ENCODE results near the gene SCFD2. TPM values are rescaled to one million over a fixed set of nuclear protein-coding genes. Genes with fewer than 3 reads are reported as not detected.

SCFD2 gene
- total RNA-seq, 1 experiment from 2014 or later: 36.6 TPM

DNA sequence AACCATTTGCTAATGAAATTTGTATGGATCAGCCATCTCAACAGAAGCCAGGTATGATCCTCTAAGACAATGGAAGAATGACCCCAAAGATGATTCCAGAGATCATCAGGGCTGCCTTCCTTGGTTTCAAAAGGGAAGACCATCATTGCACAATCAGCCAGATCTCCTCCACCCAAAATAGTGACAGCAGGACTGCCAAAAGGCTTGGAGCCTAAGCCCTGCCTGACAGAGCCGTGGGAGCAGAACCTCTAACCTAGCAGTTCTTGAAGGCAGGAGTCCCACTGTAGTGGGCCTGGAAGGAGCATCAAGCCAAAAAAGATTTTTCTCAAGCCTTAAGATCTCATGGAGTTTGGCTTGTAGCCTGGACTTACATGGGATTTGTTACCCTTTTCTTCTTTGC lies 277.7 kb downstream of the SCFD2 start:
- no peaks in the 10 kb centered on the region for H4K20me1 ChIP-seq (ENCODE audit: low read length)
- no peaks in the 10 kb centered on the region for H3K9me3 ChIP-seq (ENCODE audit: low read length)
- POLR2A ChIA-PET (ENCODE audit: unreplicated experiment): no interaction called here
- ATAC-seq (no peak), DNase-seq (no peak)
- TF ChIP-seq, protein P1, sequence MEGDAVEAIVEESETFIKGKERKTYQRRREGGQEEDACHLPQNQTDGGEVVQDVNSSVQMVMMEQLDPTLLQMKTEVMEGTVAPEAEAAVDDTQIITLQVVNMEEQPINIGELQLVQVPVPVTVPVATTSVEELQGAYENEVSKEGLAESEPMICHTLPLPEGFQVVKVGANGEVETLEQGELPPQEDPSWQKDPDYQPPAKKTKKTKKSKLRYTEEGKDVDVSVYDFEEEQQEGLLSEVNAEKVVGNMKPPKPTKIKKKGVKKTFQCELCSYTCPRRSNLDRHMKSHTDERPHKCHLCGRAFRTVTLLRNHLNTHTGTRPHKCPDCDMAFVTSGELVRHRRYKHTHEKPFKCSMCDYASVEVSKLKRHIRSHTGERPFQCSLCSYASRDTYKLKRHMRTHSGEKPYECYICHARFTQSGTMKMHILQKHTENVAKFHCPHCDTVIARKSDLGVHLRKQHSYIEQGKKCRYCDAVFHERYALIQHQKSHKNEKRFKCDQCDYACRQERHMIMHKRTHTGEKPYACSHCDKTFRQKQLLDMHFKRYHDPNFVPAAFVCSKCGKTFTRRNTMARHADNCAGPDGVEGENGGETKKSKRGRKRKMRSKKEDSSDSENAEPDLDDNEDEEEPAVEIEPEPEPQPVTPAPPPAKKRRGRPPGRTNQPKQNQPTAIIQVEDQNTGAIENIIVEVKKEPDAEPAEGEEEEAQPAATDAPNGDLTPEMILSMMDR (conservative IDR thresholded peaks at IDR 0.05; ENCODE audit: low read depth, low read length): no peak
- TF ChIP-seq EZH2phosphoT487 (IDR thresholded peaks at IDR 0.05; ENCODE audit: borderline replicate concordance, low read length): no peak
- no peak for TF ChIP-seq EZH2 (IDR thresholded peaks at IDR 0.05; ENCODE audit: low read length, unreplicated experiment)
- H3F3A ChIP-seq (ENCODE audit: low read length, unreplicated experiment): no peaks in the 10 kb centered on the region
- H3K4me2 ChIP-seq (ENCODE audit: low read length): no peak overlapping the region
- H3K27ac ChIP-seq (ENCODE audit: low read length): no peak overlapping the region
- BruUV-seq (replicated peaks): no TSS peak
- intact Hi-C loops (cut with micrococcal nuclease): no loop called here
- no peaks in the 10 kb centered on the region for H3K27me3 ChIP-seq (ENCODE audit: low read length)
- 0 out of 2 replicates have a peak, but pooled peaks cover 2% of the 10 kb centered on the region for H3K9me2 ChIP-seq (replicated peaks; ENCODE audit: low read length)
- no peaks in the 10 kb centered on the region for H3K4me1 ChIP-seq (ENCODE audit: insufficient read depth, low read length)
- H2AFZ ChIP-seq (ENCODE audit: low read length): no peak overlapping the region
- CTCF ChIA-PET: no interaction called here
- no peaks in the 10 kb centered on the region for H3K79me2 ChIP-seq (ENCODE audit: low read length)
- 0 out of 2 replicates have a peak, but pooled peaks cover 4% of the 10 kb centered on the region for H3K36me3 ChIP-seq (ENCODE audit: low read depth, low read length)
- H3K4me3 ChIP-seq (ENCODE audit: low read length): no peak overlapping the region
- H3K9ac ChIP-seq (ENCODE audit: low read length): no peak overlapping the region

DNA sequence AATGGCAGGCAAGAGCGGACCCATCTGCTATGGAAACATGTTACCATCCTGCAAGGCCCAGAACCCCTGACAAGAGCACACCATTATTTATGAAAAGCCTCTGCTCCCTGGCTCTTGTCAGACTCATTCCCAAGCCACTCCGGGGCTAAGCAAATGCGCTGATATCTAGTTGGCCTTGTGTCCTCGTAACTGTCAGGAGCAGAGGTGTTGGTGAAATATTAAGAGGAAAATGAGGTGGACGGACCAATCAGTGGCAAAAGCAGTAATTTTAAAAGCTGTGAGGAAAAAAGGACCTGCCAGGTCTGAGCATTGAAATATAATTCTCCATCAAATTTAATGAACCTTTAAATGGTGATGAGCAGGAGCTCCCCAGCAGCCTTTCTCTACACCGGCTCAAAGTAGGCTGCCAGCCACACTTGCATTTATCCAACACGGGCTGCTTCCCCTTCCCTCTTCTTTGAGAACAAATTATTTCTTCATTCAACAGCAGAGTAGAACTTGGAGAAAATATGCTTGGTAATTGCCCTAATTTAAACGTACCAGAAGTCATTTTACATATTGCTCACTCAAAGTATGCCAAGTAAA lies 289.4 kb downstream of the SCFD2 start:
- BruUV-seq (replicated peaks): no TSS peak
- no peak overlapping the region for H3K4me3 ChIP-seq (ENCODE audit: low read length)
- no peak for DNase-seq
- no peaks in the 10 kb centered on the region for H3F3A ChIP-seq (ENCODE audit: low read length, unreplicated experiment)
- no peaks in the 10 kb centered on the region for H3K79me2 ChIP-seq (ENCODE audit: low read length)
- no peak for ATAC-seq
- H3K27ac ChIP-seq (ENCODE audit: low read length): no peak overlapping the region
- intact Hi-C loops (cut with micrococcal nuclease): no loop called here
- no peaks in the 10 kb centered on the region for H3K9me2 ChIP-seq (replicated peaks; ENCODE audit: low read length)
- no peaks in the 10 kb centered on the region for H3K27me3 ChIP-seq (ENCODE audit: low read length)
- CTCF ChIA-PET: no interaction called here
- TF ChIP-seq EZH2 (IDR thresholded peaks at IDR 0.05; ENCODE audit: low read length, unreplicated experiment): no peak
- TF ChIP-seq, protein P1 (conservative IDR thresholded peaks at IDR 0.05; ENCODE audit: low read depth, low read length): no peak
- no peaks in the 10 kb centered on the region for H3K9me3 ChIP-seq (ENCODE audit: low read length)
- H2AFZ ChIP-seq (ENCODE audit: low read length): no peak overlapping the region
- H3K4me2 ChIP-seq (ENCODE audit: low read length): no peak overlapping the region
- H3K4me1 ChIP-seq (ENCODE audit: insufficient read depth, low read length): no peaks in the 10 kb centered on the region
- H3K36me3 ChIP-seq (ENCODE audit: low read depth, low read length): no peaks in the 10 kb centered on the region
- H3K9ac ChIP-seq (ENCODE audit: low read length): no peak overlapping the region
- H4K20me1 ChIP-seq (ENCODE audit: low read length): no peaks in the 10 kb centered on the region
- POLR2A ChIA-PET (ENCODE audit: unreplicated experiment): no interaction called here

DNA sequence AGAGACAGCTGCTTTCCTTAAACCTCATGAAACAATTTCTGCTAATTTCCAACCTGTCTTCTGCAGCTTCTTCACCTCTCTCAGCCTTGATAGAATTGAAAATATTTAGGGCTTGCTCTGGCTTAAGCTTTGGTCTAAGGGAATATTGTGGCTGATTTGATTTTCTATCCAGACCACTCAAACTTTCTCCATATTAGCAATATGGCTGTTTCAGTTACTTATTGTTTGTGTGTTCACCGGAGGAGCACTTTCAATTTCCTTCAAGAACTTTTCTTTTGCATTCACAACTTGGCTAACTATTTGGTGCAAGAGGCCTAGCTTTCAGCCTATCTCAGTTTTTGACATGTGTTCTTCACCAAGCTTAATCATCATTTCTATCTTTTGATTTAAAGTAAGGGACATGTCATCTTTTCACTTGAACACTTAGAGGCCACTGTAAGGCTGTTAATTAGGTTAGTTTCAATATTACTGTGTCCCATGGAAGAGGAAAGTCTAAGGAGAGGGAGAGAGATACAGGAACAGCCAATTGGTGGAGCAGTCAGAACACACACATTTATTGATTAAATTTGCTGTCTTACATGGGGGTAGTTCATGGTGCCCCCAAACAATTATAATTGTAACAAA lies 290.6 kb downstream of the SCFD2 start:
- CTCF ChIA-PET: no interaction called here
- ATAC-seq (no peak), DNase-seq (no peak)
- Histone ChIP-seq H3K9me2 (replicated peaks; ENCODE audit: low read length) (no peaks in the 10 kb centered on the region), H3K4me3 (ENCODE audit: low read length) (no peak overlapping the region), H3K36me3 (ENCODE audit: low read depth, low read length) (no peaks in the 10 kb centered on the region), H3K27me3 (ENCODE audit: low read length) (no peaks in the 10 kb centered on the region), H3K9ac (ENCODE audit: low read length) (no peak overlapping the region), H3K4me2 (ENCODE audit: low read length) (no peak overlapping the region), H4K20me1 (ENCODE audit: low read length) (no peaks in the 10 kb centered on the region), H2AFZ (ENCODE audit: low read length) (no peak overlapping the region), H3K27ac (ENCODE audit: low read length) (no peak overlapping the region), H3F3A (ENCODE audit: low read length, unreplicated experiment) (no peaks in the 10 kb centered on the region), H3K9me3 (ENCODE audit: low read length) (no peaks in the 10 kb centered on the region), H3K79me2 (ENCODE audit: low read length) (no peaks in the 10 kb centered on the region), H3K4me1 (ENCODE audit: insufficient read depth, low read length) (no peaks in the 10 kb centered on the region)
- no peak for TF ChIP-seq EZH2phosphoT487 (IDR thresholded peaks at IDR 0.05; ENCODE audit: borderline replicate concordance, low read length)
- TF ChIP-seq, protein P1 (conservative IDR thresholded peaks at IDR 0.05; ENCODE audit: low read depth, low read length): no peak
- no peak for TF ChIP-seq EZH2 (IDR thresholded peaks at IDR 0.05; ENCODE audit: low read length, unreplicated experiment)
- no TSS peak for BruUV-seq (replicated peaks)
- POLR2A ChIA-PET (ENCODE audit: unreplicated experiment): interaction anchor here (0.6 kb wide), 2 partner anchors 27 to 37 kb away, joined by 3 read pairs; no protein-coding TSS in a partner anchor
- intact Hi-C loops (cut with micrococcal nuclease): no loop called here

All from PC-3 (cell line).